Activated CD4-positive, alpha-beta T cell treated with anti-CD3 and anti-CD28 coated beads, Interleukin-2, amount 50 U/mL, for 16 hours (primary cell): ENCODE measurements around the gene ZNF609.
"Not testable (repeated sequence)": the region's sequence is repeated elsewhere in the genome, so short reads cannot be mapped to it uniquely, and the experiment has no call there.

Source experiments
- DNase-seq: peaks from one replicate; pipeline ENCODE4 v3.0.0-alpha.2; 2020

ZNF609 gene

GRCh38 chr15:64459066-64459781, 1.2 kb upstream of the ZNF609 start:
- no peak for DNase-seq

- peak; percentile 79 for DNase-seq
Observed at GRCh38 chr15:64460724-64461720, 644 bp downstream of the ZNF609 start.

GRCh38 chr15:64461721-64462162, 1.4 kb downstream of the ZNF609 start:
- DNase-seq: peak; percentile 61

- no peak for DNase-seq
Observed at GRCh38 chr15:64462492-64462891, 2.1 kb downstream of the ZNF609 start.

GRCh38 chr15:64464276-64465005, 4.1 kb downstream of the ZNF609 start:
- no peak for DNase-seq

GRCh38 chr15:64466408-64467141, 6.2 kb downstream of the ZNF609 start:
- no peak for DNase-seq

GRCh38 chr15:64472161-64472560, 11.8 kb downstream of the ZNF609 start:
- DNase-seq: no peak

- no peak for DNase-seq
Observed at GRCh38 chr15:64474846-64475245, 14.5 kb downstream of the ZNF609 start.

- DNase-seq: no peak
Observed at GRCh38 chr15:64476550-64476949, 16.2 kb downstream of the ZNF609 start.

GRCh38 chr15:64478863-64479262, 18.5 kb downstream of the ZNF609 start:
- DNase-seq: no peak

GRCh38 chr15:64480891-64481290, 20.5 kb downstream of the ZNF609 start:
- DNase-seq: no peak

- DNase-seq: no peak
Observed at GRCh38 chr15:64483749-64484148, 23.4 kb downstream of the ZNF609 start.

- DNase-seq: no peak
Observed at GRCh38 chr15:64485796-64486195, 25.4 kb downstream of the ZNF609 start.

GRCh38 chr15:64490598-64491259, 30.4 kb downstream of the ZNF609 start:
- no peak for DNase-seq

- DNase-seq: no peak
Observed at GRCh38 chr15:64493641-64494040, 33.3 kb downstream of the ZNF609 start.

GRCh38 chr15:64495968-64496367, 35.6 kb downstream of the ZNF609 start:
- DNase-seq: not testable (repeated sequence)

- DNase-seq: no peak
Observed at GRCh38 chr15:64500695-64501395, 40.5 kb downstream of the ZNF609 start.

GRCh38 chr15:64501396-64501715, 41.0 kb downstream of the ZNF609 start:
- no peak for DNase-seq

GRCh38 chr15:64502151-64502550, 41.8 kb downstream of the ZNF609 start:
- no peak for DNase-seq

- no peak for DNase-seq
Observed at GRCh38 chr15:64502551-64502950, 42.2 kb downstream of the ZNF609 start.

- no peak for DNase-seq
Observed at GRCh38 chr15:64503197-64503596, 42.8 kb downstream of the ZNF609 start.
